Measurements from ENCODE around the gene PHLDA3.

GRCh38 chr1:201515062-201515750 is 46.2 kb upstream of the PHLDA3 start:
- no peak for TF ChIP-seq CTCF (IDR thresholded peaks at IDR 0.05)
- TF ChIP-seq POLR2A (IDR thresholded peaks at IDR 0.05), result no peak
